Bronchial epithelial cell (primary cell): ENCODE measurements around the gene KCNIP1. TPM values are rescaled to one million over a fixed set of nuclear protein-coding genes. Genes with fewer than 3 reads are reported as not detected.
A peak's percentile ranks its signal among the peaks of the same experiment; 100 is the strongest.

ENCODE experiments used
- DNase-seq: peaks from one replicate; pipeline ENCODE4 v3.0.0-alpha.2; 2010; ENCODE audit warnings: low read depth
- FAIRE-seq: peaks from 2 replicates; lab custom pipeline; 2011; peaks lifted over from hg19 to GRCh38; lab: Jason Lieb, UNC
- H3K27me3 ChIP-seq: 2 replicates; pipeline ENCODE4 v1.5.1; 2011; ENCODE audit warnings: low read length; ENCODE audit not compliant: control insufficient read depth, insufficient read depth
- H3K36me3 ChIP-seq: 2 replicates; pipeline ENCODE4 v1.5.1; 2011; ENCODE audit warnings: low read length; ENCODE audit not compliant: control insufficient read depth, insufficient read depth
- H3K4me3 ChIP-seq: 2 replicates; pipeline ENCODE4 v1.5.1; 2011; ENCODE audit warnings: mild to moderate bottlenecking, low read depth, low read length, control low read depth
- total RNA-seq: library from RNA; depleted of rRNA; stranded (reverse); fragments of >200 nt; gene quantifications from 2 replicates; pipeline ENCODE4 v1.2.1, GENCODE V29; 2014
- TF ChIP-seq, protein P1 (sequence below): IDR thresholded peaks from 2 replicates; pipeline ENCODE4 v1.5.1; 2011; ENCODE audit warnings: mild to moderate bottlenecking, moderate library complexity, low read length, control low read depth, inconsistent platforms; ENCODE audit not compliant: insufficient read depth, severe bottlenecking

The KCNIP1 gene
- total RNA-seq, 1 donor from 2014 or later = under 0.01 TPM

DNA sequence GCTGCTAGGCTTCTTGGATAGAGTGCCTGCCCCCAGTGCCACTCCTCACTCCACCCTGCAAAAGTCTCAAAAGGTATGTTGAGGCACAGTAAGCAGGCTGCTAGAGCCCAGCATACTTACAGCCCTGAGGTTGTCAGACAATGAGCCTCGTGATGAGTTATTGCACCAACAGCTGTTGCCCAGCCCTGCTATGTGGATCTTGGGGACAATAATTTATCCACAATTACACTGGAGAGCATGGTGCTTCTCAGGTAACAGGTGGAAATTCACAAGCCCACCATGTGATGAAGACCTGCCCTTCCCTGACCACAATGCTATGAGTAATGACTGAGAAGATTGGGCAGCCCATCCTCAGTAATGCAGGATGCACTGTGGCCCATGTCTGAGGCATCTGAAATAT, 36.5 kb downstream of the KCNIP1 start:
- H3K4me3 ChIP-seq = no peak overlapping the region
- FAIRE-seq = peak; percentile 7
- DNase-seq = no peak
- H3K27me3 ChIP-seq = no peaks in the 10 kb centered on the region
- H3K36me3 ChIP-seq = no peaks in the 10 kb centered on the region
- TF ChIP-seq, protein P1, sequence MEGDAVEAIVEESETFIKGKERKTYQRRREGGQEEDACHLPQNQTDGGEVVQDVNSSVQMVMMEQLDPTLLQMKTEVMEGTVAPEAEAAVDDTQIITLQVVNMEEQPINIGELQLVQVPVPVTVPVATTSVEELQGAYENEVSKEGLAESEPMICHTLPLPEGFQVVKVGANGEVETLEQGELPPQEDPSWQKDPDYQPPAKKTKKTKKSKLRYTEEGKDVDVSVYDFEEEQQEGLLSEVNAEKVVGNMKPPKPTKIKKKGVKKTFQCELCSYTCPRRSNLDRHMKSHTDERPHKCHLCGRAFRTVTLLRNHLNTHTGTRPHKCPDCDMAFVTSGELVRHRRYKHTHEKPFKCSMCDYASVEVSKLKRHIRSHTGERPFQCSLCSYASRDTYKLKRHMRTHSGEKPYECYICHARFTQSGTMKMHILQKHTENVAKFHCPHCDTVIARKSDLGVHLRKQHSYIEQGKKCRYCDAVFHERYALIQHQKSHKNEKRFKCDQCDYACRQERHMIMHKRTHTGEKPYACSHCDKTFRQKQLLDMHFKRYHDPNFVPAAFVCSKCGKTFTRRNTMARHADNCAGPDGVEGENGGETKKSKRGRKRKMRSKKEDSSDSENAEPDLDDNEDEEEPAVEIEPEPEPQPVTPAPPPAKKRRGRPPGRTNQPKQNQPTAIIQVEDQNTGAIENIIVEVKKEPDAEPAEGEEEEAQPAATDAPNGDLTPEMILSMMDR = no peak

DNA sequence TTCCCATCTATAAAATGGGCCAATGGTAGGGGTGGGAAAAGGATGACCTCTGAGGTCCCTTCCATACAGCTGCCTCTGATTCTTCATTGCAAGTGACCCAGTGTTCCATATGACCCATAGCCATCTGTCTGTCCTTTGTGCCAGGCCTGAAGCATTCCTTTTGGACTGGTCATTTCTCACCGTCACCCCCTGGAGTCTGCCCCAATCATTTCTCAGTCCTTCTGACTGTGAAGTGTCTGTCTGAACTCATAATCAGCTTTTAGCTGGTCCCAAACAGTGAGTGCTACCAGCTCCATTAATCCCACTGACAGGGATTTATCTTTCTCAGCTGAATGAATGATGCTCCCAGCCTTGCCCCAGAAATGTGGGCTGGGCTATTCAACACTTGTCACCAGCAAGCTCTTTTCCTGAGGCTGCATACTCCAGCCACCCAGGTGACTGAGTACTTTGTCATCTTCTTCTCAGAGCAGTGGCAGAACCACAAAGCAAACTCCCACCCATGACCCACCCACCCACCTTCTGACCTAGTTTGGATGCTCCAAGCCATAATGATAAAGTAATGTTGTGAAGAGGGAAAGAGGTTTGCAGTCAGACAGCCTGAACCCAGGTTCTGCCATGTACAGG, 37.4 kb downstream of the KCNIP1 start:
- Histone ChIP-seq H3K36me3 (no peaks in the 10 kb centered on the region), H3K27me3 (no peaks in the 10 kb centered on the region), H3K4me3 (no peak overlapping the region)
- FAIRE-seq = no peak
- no peak for DNase-seq
- TF ChIP-seq, protein P1 = no peak

DNA sequence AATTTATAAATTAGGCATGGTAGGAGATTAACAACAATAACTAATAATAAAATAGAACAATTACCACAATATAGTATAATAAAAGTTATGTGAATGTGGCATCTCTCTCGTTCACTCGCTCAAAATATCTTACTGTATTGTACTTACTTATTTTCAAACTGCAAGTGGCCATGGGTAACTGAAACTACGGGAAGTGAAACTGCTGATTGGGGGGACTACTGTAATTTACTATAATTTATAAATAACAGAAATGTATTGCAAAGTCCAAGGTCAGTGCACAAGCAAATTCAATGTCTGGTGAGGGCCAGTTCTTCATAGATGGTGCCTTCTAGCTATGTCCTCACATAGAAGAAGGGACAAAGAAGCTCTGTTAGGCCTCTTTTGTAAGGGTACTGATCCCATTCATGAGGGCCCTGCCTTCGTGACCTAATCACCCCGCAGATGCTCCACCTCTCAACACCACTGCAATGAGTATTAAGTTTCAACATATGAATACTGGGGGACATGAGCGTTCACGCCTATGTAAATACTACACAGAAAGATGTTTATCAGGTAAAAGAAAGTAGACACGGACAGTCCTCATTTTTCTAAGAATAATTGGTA, 39.0 kb downstream of the KCNIP1 start:
- FAIRE-seq (no peak), DNase-seq (no peak)
- no peaks in the 10 kb centered on the region for H3K36me3 ChIP-seq
- no peak overlapping the region for H3K4me3 ChIP-seq
- no peaks in the 10 kb centered on the region for H3K27me3 ChIP-seq
- TF ChIP-seq, protein P1 = no peak

GRCh38 chr5:170545313-170545712, 41.5 kb downstream of the KCNIP1 start:
- FAIRE-seq (no peak), DNase-seq (no peak)
- Histone ChIP-seq H3K27me3 (no peaks in the 10 kb centered on the region), H3K36me3 (no peaks in the 10 kb centered on the region), H3K4me3 (no peak overlapping the region)
- TF ChIP-seq, protein P1 = no peak

GRCh38 chr5:170545811-170546210, 42.0 kb downstream of the KCNIP1 start:
- TF ChIP-seq, protein P1 = no peak
- H3K27me3 ChIP-seq = no peaks in the 10 kb centered on the region
- FAIRE-seq (no peak), DNase-seq (no peak)
- no peaks in the 10 kb centered on the region for H3K36me3 ChIP-seq
- no peak overlapping the region for H3K4me3 ChIP-seq
